HK-2 (cell line): ENCODE measurements around the gene SLC38A1.
"Not testable (repeated sequence)": the region's sequence is repeated elsewhere in the genome, so short reads cannot be mapped to it uniquely, and the experiment has no call there.

Experiments used
- DNase-seq: peaks from one replicate; pipeline ENCODE4 v3.0.0-alpha.2; 2018; ENCODE audit not compliant: unreplicated experiment

The SLC38A1 gene

DNA sequence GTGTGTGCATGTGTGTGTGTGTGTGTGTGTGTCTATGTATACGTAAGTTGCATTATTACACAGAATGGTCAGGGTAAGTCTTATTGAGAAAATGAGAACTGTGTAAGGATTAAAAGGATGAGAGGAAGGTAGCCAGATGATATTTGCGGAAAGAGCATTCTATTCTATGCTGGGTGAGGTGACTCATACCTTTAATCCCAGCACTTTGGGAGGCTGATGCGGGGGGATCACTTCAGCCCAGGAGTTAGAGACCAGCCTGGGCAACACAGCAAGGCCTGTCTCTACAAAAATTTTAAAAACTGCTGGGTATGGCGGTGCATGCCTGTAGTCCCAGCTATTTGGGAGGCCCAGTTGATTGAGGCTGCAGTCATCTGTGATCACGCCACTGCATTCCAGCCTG, 103.7 kb downstream of the SLC38A1 start:
- no peak for DNase-seq

DNA sequence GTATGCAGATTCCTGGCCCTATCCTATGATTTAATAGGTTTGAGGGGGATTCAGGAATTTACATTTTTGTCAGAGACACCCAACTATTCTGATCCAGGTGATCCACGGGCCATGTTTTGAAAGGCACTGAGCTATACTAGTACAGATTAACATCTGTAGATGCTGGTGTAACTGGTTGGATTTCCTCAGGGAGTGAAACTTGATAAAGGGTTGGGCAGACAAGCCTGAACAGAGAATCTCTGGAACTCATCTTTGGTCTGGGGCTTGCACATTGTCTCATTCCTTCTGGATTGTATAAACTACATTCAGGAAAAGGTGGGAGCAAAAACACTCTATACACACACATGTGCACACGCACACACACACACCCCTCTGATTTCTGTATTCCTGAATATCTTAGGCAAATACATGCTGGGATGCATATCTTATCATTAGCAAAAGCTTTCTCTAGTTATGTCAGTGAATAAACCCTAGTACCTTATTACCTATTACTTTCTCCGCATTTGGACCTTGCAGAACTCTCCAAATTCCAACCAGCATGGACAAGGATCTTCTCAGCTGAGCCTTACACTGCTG, 104.6 kb downstream of the SLC38A1 start:
- DNase-seq = no peak

DNA sequence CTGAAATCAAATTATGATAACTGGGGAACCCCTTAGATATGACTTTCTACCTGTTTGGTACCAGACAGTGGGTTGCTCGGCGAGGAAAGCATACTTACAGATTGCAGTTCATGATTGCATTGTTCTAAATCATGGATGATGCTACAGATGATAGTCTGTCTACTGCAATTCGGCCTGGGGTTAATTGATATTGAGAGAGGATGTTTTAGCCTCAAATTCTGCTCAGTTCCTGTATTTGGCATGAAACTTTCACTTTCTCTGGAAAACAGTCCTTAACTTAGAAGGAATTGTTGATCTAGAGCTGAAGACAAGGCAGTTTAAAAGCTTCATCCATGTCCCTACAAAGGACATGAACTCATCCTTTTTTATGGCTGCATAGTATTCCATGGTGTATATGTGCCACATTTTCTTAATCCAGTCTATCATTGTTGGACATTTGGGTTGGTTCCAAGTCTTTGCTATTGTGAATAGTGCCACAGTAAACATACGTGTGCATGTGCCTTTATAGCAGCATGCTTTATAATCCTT, 106.2 kb downstream of the SLC38A1 start:
- DNase-seq = not testable (repeated sequence)

GRCh38 chr12:46160981-46161690, 107.7 kb downstream of the SLC38A1 start:
- no peak for DNase-seq

DNA sequence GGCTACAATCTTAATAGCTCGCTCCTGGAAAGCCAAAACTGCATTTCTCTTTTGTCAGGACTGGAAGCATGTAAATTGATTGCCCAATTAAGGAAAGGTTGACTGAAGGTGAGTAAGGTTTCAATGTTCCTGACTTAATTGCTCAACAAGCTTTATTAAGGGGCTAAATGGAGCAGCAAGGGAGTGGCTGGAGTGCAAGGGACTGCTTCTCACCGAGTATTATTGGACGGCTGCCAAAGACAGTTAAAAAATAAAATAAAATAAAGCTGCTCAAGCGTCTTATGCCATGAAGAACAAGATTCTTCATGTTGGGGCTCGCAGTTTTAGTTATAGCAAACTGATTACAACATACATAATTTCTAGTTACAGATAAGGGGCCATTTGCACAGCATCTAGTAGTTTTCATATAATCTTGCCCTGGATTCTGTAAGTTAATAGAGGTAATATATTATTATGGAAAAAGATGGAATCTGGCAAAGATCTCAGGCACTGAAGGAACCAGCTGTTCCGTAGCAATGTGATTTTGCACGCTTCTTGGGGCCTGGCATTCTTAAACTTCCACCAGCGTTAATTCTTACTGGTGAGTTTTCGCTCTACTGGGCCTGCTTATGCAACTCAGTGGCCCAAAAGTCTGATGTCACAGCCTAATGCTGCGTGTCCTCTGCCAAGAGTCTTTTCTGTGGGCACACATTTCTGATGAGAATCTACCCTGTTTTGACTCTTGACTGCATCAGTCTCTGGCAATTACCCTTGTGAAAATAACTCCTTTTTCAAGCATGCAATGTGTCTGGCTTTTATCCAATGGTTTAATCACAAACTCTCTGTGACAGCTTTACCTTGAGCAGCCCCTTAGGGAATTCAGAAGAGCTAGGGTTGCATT, 108.5 kb downstream of the SLC38A1 start:
- no peak for DNase-seq

DNA sequence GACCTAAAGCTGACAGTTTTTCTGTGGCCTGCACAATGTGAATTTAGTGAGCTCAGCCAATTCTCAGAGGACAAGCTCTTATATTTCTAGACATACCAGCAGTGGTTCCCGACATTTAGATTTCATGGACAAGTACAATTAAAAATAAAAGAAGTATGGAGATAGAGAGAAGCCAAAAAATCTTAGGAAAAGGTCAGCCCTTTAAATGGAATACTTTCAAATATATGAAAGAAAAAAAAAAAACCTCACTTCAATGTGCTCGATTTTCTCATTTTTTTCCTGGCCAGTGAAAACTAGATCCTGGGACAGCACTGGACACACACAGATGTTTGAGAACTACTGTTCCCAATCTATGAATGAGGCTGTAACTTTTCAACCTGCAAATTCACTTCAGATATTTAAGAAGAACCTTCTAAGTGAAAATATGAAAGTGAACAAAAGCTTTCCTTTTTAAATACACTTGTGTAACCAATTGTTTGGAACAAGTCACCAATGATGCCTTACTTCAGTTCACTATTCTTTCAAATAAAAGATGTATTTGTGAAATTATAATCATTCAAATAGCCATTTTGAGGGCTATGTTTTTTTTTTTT, 109.4 kb downstream of the SLC38A1 start:
- no peak for DNase-seq

DNA sequence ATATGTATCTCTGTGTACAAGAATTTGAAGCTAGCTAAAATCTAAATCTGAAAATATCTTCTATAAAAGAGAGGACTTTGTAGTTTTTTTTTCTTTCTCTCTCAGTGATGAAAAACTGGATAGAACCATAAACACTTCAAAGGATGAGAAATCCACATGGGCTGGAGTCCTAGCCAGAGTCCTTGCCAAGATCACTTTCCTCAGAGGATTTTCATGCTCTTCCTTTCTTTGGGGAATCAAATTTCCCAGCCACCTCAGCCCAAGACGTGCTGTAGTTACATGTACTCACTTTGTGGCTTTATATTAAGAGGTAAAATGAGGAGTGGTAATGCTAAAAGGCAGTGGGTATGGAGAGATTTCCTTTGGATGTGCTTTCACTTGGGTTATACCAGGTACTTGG, 110.3 kb downstream of the SLC38A1 start:
- no peak for DNase-seq

DNA sequence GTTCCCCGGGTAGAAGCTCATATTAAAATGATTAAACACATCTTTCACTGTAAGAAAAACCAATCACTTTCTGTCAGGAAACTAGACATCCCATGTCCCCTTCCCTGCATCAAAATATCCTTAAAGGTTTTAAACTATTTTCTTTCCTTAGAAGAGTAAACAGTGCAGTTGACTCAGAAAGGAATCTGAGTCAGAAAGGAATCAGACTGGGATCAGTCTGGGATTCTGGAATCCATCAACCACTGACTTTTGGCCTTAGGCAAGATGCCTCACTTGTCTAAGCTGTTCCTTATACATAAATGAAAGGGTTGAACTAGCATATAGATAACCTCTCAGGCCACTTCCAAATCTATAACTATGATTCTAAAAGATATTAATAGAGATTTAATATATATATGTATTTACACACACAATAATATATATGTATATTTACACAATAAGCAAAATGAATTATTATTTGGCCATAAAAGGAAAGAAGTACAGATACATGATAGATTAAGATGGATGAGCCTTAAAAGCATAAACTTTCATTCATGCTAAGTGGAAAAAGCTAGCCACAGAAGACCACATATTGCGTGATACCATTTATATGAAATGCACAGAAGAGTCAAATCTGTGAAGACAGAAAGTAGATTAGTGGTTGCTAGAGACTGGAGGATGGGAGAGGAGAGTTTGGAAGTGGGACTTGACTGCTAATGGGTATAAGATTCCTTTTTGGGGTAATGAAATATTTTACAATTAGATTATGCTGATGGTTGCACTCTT, 114.4 kb downstream of the SLC38A1 start:
- DNase-seq = no peak

DNA sequence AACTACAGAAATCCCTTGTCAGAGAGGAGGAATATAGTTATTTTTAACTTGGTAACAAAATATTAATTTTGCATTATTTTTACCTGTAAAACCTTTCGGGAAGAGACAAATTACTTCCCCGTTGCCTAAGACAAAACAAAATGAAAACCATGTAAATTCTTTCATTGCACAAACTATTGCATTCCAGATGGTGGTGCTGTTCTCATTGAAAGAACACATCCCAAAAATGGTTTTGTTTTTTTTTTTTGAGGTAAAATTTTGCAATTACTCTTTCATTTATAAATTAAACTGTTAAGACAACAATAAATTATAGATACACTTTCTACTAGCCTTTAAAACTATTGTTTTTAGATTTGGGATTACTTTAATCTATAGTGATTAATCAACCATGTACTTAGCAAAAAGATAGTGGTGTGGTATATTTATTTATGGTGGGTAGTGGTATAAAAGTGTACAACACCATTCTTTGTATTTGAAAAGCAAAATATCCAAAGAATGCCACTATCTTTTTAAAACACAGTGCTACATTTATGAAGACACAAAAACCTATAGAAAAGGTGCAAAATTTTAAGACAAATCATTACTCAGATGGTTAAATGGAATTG, 115.5 kb downstream of the SLC38A1 start:
- DNase-seq = no peak

GRCh38 chr12:46152456-46152855, 116.4 kb downstream of the SLC38A1 start:
- DNase-seq = no peak

DNA sequence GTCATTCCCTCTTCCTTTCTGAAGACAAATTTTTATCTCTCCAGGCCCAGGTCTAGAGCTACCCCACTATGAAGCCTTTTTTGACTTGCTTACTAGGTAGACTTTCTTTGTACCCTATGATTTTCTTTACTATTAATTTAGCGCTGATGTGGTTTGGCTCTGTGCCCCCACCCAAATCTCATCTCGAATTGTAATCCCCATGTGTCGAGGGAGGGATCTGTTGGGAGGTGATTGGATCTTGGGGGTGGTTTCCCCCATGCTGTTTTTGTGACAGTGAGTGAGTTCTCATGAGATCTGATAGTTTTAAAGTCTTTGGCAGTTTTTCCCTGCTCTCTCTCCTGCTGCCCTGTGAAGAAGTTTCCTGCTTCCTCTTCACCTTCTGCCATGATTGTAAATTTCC, 118.1 kb downstream of the SLC38A1 start:
- no peak for DNase-seq

DNA sequence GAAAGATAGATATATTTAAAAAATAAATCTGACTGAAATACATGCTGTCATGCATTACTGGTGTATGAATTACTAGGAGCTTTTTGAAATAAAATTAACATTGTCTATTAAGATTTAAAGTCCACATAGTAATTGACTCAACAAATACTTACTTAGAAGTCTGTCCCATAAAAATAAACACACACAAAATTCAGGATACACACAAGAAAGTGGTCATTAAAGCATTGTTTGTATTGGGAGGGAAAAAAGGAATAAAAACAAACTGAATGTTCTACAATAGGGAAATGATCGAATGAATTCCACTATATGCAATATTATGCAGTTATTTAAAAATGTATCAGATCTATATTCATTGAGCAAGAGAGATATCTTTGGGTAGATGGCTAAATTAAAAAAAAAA, 118.9 kb downstream of the SLC38A1 start:
- no peak for DNase-seq

DNA sequence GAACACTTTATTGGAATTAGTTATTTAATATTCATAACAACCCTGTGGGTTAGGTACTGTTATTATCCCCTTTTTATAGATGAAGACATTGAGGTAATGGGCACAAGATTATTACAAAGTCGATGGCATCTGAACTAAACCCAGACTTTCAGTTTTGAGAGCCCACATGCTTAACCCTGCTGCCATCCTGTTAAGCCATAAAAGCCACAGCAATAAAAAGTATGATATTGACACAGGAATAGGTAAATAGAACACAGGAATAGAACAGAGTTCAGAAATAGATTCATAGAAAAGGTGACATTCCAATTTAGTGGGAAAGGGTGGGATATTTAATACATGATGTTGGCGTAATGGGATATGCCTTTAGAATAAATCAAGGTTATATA, 119.8 kb downstream of the SLC38A1 start:
- DNase-seq = no peak

- DNase-seq = no peak
These were observed 120.3 kb downstream of the SLC38A1 start for GRCh38 chr12:46148327-46149078.

GRCh38 chr12:46147144-46147543, 121.7 kb downstream of the SLC38A1 start:
- DNase-seq = no peak

DNA sequence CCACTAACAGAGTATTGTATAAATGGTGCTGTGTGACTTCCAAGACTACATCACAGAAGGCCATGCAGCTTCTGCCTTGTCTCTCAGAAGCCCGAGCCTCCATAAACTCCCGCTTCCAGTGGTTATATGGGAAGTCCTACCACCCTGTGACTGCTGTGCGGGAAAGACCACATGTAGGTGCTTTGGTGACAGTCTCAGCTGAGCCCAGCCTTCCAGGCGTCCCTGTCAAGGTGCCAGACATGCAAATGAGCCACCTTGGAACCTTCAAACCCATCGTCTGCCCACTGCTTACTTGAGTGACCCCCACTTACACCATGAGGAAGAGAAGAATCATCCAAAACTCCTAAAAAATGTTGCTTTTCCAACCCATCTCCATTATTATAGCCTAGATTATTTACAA, 123.0 kb downstream of the SLC38A1 start:
- no peak for DNase-seq

- DNase-seq = no peak
These were observed 124.4 kb downstream of the SLC38A1 start for GRCh38 chr12:46144433-46144832.

GRCh38 chr12:46136249-46136648, 132.6 kb downstream of the SLC38A1 start:
- DNase-seq = no peak

- no peak for DNase-seq
These were observed 133.1 kb downstream of the SLC38A1 start for GRCh38 chr12:46135750-46136149.

DNA sequence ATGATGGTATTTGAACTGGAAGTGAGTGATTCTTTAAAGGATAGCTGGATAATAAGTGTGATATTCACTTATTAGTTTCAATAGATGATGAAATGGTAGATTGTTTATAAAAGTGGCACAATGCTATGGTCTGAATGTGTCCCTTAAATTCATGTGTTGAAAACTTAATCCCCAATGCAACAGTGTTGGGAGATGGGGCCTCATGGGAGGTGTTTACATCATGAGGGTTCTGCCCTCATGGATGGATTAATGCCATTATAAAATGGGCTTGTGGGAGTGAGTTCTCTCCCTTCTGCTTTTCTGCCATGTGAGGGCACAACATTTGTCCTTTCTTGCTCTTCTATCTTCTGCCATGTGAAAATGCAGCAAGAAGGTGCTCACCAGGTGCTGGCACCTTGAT, 134.0 kb downstream of the SLC38A1 start:
- DNase-seq = no peak
